PC-9 (cell line): Measurements from ENCODE around the gene AKAP3.

Experiments
- CTCF ChIP-seq: fragments of 200-600 bp; sonication (generic); conservative IDR thresholded peaks from 2 replicates; pipeline ENCODE4 v1.6.1; 2017; ENCODE audit warnings: mixed run types, antibody characterized with exemption, mild to moderate bottlenecking, moderate library complexity
- EZH2 ChIP-seq: fragments of 200-600 bp; sonication (generic); IDR thresholded peaks from 2 replicates; pipeline ENCODE4 v1.8.0; 2017; ENCODE audit warnings: antibody characterized with exemption, low read depth

GRCh38 chr12:4626543-4626942 is 22.3 kb downstream of the AKAP3 start:
- TF ChIP-seq CTCF = no peak
- TF ChIP-seq EZH2 = no peak
